ENCODE data around the gene GPRC5B.

The GPRC5B gene

DNA sequence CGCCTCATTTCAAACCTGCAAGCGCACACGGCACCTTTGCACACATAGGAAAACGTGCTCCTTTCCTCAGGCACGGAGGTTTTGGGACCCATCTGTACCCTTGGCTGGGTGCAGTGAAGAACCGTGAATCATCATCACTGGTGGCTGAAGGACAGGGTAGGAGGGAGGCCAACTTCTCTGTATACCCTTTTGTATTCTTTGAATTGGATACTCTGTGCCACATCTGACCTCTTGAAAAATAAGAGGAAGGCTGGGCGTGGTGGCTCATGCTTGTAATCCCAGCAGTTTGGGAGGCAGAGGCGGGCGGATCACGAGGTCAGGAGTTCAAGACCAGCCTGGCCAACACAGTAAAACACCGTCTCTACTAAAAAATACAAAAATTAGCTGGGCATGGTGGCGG is 11.7 kb downstream of the GPRC5B start:
- DNase-seq (ENCODE audit: low read depth): no peak
- TF ChIP-seq, protein P1, sequence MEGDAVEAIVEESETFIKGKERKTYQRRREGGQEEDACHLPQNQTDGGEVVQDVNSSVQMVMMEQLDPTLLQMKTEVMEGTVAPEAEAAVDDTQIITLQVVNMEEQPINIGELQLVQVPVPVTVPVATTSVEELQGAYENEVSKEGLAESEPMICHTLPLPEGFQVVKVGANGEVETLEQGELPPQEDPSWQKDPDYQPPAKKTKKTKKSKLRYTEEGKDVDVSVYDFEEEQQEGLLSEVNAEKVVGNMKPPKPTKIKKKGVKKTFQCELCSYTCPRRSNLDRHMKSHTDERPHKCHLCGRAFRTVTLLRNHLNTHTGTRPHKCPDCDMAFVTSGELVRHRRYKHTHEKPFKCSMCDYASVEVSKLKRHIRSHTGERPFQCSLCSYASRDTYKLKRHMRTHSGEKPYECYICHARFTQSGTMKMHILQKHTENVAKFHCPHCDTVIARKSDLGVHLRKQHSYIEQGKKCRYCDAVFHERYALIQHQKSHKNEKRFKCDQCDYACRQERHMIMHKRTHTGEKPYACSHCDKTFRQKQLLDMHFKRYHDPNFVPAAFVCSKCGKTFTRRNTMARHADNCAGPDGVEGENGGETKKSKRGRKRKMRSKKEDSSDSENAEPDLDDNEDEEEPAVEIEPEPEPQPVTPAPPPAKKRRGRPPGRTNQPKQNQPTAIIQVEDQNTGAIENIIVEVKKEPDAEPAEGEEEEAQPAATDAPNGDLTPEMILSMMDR (conservative IDR thresholded peaks at IDR 0.05; ENCODE audit: low read length): no peak
- H3K4me3 ChIP-seq (ENCODE audit: low read length): no peak overlapping the region

DNA sequence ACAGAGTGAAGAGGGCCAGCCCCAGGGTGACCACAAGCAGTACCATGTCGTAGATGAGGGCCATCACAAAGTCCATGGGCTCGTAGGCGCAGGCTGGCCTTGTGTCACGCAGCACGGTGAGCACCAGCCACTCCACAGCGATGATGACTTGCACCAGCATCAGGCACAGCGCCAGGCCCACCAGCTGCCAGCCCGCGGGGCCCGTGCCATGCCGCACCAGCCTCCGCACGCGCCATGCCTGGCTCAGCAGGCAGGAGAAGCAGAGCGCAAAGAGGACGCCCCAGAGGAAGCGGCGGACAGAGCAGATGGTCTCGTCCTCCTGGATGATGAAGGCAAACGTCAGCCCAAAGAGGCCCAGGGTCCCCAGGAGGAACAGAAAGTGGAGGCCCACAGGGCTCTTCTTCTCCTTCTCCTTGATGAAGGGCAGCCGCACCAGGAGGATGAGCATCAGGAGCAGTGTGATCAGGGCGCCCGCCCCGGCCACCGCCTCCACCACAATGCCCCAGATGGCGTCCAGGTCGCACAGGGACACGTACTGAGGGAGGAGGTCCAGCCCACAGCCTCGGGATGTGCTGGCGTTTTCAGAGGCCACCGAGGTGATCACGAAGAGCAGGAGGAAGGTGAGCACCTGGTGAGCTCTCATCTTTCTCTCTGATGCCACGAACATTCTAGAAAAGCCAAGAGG is 12.3 kb downstream of the GPRC5B start:
- no peak overlapping the region for H3K4me3 ChIP-seq (ENCODE audit: low read length)
- TF ChIP-seq, protein P1 (conservative IDR thresholded peaks at IDR 0.05; ENCODE audit: low read length): no peak
- DNase-seq (ENCODE audit: low read depth): no peak

DNA sequence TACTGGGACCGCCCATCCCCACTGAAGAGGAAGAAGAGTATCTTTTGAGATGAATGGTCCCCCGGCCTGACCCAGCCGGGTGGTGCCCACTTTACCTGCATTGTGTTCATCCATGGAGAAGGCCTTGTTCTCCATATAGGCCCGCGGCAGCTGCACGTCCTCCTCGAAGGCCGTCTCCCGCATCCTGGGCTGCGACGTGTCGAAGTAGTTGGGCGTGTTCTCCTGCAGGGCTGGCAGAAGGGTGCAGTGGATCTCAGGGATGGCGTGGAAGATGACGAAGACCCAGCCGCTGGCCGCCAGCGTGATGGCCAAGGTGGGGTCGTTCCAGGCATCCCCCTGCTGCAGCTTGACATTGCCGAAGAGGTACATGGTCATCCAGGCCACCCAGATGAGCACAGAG is 12.9 kb downstream of the GPRC5B start:
- no peak overlapping the region for H3K4me3 ChIP-seq (ENCODE audit: low read length)
- TF ChIP-seq, protein P1 (conservative IDR thresholded peaks at IDR 0.05; ENCODE audit: low read length): no peak

DNA sequence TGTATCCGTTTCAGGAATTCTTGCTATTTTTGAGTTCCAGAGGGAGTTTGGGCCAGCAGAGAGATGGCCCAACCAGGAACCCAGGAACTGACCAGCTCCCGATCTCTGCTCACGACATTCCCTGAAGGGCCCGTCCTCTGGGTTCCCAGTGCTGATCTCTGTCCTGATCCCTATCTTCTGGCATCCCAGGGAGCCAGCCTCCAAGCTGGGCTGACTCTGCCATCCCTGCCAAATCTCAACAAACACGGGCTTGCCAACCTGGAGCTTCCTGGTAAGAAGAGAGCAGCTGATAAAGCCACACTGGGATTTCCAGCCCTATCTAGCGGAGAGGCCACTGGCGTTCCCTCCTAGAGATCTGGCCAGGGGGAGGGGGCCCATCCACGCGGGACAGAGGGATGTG is 16.2 kb downstream of the GPRC5B start:
- DNase-seq (ENCODE audit: low read depth): no peak
- TF ChIP-seq, protein P1 (conservative IDR thresholded peaks at IDR 0.05; ENCODE audit: low read length): no peak
- H3K4me3 ChIP-seq (ENCODE audit: low read length): no peak overlapping the region

More for the DNA sequence above, 12.9 kb downstream of the GPRC5B start:
- DNase-seq (ENCODE audit: low read depth): no peak

DNA sequence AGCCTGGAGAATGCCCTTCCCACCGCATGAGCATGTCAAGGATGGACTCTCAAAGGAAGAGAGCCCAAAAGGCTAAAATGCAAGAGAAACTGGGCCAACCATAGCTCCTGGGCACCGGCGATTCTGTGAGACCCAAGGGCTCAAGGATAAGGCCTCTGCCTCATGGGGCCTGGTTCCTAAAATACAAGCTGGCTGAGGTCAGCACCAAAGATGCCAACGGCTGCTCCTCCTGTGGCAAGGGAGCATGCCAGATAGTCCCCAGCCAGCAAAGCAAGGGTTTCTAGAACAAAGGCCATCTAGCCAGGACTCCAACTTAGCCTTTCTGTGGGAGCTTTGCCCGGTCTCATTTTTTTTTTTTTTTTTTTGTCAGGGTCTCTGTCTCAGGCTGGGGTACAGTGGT is 20.1 kb downstream of the GPRC5B start:
- DNase-seq (ENCODE audit: low read depth): no peak
- no peak overlapping the region for H3K4me3 ChIP-seq (ENCODE audit: low read length)
- TF ChIP-seq, protein P1 (conservative IDR thresholded peaks at IDR 0.05; ENCODE audit: low read length): no peak

DNA sequence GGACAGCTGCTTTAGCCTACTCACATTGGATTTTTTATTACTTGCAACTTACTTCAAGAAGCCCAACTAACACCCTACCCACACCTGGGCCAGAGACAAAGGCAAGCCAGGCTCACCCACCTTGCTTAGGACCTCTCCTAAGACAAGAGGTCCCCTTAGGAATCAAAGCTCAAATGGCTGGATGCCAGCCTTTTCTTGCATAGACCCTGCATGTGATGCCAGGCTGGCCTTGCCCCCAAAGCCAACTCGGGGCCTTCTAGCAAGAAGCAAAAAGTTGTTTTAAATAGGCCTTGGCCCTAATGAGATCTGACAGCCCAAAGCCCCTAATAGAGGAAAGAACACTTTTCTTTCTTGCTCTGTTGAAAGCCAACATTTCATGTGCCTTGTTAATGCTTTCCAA is 20.7 kb downstream of the GPRC5B start:
- TF ChIP-seq, protein P1 (conservative IDR thresholded peaks at IDR 0.05; ENCODE audit: low read length): no peak
- H3K4me3 ChIP-seq (ENCODE audit: low read length): no peak overlapping the region
- DNase-seq (ENCODE audit: low read depth): no peak

DNA sequence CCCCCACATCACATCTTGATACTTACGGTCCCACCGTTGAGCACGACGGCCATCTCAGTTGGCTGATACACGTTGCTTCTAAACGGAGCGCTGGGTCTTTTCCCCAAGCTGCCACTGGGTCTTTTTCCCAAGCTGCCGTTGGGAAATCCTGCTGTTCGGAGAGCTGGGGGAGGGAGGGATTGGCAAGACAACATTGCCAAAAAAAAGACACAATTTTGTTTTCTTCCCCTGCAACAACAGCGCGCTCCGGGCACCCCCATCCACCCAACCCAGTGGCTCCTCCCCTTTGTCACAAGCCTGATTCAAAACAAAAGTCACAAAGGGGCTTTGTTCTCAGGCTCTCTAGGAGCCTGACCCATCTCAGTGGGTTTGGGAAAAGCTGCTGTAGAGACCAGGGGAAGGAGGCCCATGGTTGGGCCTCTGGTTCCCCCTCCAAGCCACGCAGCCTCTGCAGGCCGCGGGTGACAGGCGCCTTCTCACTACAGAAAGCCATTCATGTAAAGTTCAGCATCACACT is 22.8 kb downstream of the GPRC5B start:
- TF ChIP-seq, protein P1 (conservative IDR thresholded peaks at IDR 0.05; ENCODE audit: low read length): no peak
- DNase-seq (ENCODE audit: low read depth): no peak
- no peak overlapping the region for H3K4me3 ChIP-seq (ENCODE audit: low read length)

All from AG10803 (cell line).